Uterus (tissue), 4 donors: ENCODE measurements around the gene CRABP1. TPM values are rescaled to one million over a fixed set of nuclear protein-coding genes. Genes with fewer than 3 reads are reported as not detected.

Source experiments
- DNase-seq, 2 donors: peaks; one replicate each; pipeline ENCODE4 v3.0.0-alpha.2; 2019 to 2020
- H3K27ac ChIP-seq, 2 donors: fragments of 200-600 bp; sonication (generic); 1 replicate in 1 of 2; 2 replicates in 1 of 2; pipeline ENCODE4 v1.5.1; 2016 to 2018
- H3K27me3 ChIP-seq, 2 donors: fragments of 200-600 bp; sonication (generic); one replicate each; pipeline ENCODE4 v1.5.1; 2018 to 2019; ENCODE audit warnings: control low read depth in 1 of 2
- H3K36me3 ChIP-seq, 2 donors: fragments of 200-600 bp; sonication (generic); one replicate each; pipeline ENCODE4 v1.5.1; 2019; ENCODE audit warnings: control low read depth in 1 of 2
- H3K4me1 ChIP-seq, 2 donors: fragments of 200-600 bp; sonication (generic); one replicate each; pipeline ENCODE4 v1.5.1; 2018 to 2019; ENCODE audit warnings: control low read depth in 1 of 2
- H3K4me3 ChIP-seq, 2 donors: fragments of 200-600 bp; sonication (generic); 1 replicate in 1 of 2; 2 replicates in 1 of 2; pipeline ENCODE4 v1.5.1; 2018 to 2019; ENCODE audit warnings: mild to moderate bottlenecking in 1 of 2
- H3K9me3 ChIP-seq, 2 donors: fragments of 200-600 bp; sonication (generic); one replicate each; pipeline ENCODE4 v1.5.1; 2019; ENCODE audit warnings: control low read depth in 1 of 2
- POLR2A ChIP-seq, 2 donors: fragments of 450-650 bp; IDR thresholded peaks; one replicate each; pipeline ENCODE4 v1.6.1; 2016; ENCODE audit warnings: antibody characterized with exemption in 2 of 2, mild to moderate bottlenecking in 1 of 2, moderate library complexity in 1 of 2
- intact Hi-C: fragments of 100-400 bp; cut with DNase I; formaldehyde crosslinking; loops from one replicate; pipeline ENCODE4 v1.15.1; 2023; ENCODE audit warnings: low total_unique reads
- total RNA-seq, 4 donors: library from RNA; depleted of rRNA in 3 of 4; stranded (reverse); fragments of >200 nt in 3 of 4; gene quantifications; one replicate each; pipeline versions ENCODE4 v1.1.0 to v1.2.4, GENCODE V29; 2014 to 2023
- TF ChIP-seq, protein P1 (sequence below), 4 experiments: fragments of 200-600 bp in 2 of 4; fragments of 450-650 bp in 2 of 4; sonication (generic) in 2 of 4; IDR thresholded peaks; one replicate each; pipeline ENCODE4 v1.5.1; 2016 to 2019; ENCODE audit warnings: antibody characterized with exemption in 4 of 4, mild to moderate bottlenecking in 2 of 4, moderate library complexity in 1 of 4
- donor health status: DM: yes; HTN: yes; CAD: no.

The CRABP1 gene
- total RNA-seq, 4 donors from 2014 or later: 3.4 TPM; not detected in 3

- no peaks in the 10 kb centered on the region for H3K36me3 ChIP-seq
- no peaks in the 10 kb centered on the region for H3K9me3 ChIP-seq
- no peaks in the 10 kb centered on the region for H3K27me3 ChIP-seq
- intact Hi-C loops: no loop called here
- no peak overlapping the region for H3K27ac ChIP-seq
- H3K4me3 ChIP-seq: no peak overlapping the region
- no peak for TF ChIP-seq POLR2A (IDR thresholded peaks at IDR 0.05)
- TF ChIP-seq, protein P1, sequence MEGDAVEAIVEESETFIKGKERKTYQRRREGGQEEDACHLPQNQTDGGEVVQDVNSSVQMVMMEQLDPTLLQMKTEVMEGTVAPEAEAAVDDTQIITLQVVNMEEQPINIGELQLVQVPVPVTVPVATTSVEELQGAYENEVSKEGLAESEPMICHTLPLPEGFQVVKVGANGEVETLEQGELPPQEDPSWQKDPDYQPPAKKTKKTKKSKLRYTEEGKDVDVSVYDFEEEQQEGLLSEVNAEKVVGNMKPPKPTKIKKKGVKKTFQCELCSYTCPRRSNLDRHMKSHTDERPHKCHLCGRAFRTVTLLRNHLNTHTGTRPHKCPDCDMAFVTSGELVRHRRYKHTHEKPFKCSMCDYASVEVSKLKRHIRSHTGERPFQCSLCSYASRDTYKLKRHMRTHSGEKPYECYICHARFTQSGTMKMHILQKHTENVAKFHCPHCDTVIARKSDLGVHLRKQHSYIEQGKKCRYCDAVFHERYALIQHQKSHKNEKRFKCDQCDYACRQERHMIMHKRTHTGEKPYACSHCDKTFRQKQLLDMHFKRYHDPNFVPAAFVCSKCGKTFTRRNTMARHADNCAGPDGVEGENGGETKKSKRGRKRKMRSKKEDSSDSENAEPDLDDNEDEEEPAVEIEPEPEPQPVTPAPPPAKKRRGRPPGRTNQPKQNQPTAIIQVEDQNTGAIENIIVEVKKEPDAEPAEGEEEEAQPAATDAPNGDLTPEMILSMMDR (IDR thresholded peaks at IDR 0.05): no peak
- no peaks in the 10 kb centered on the region for H3K4me1 ChIP-seq
- no peak for DNase-seq
These were observed 51.6 kb downstream of the CRABP1 start for GRCh38 chr15:78391781-78392180.

GRCh38 chr15:78392430-78392829 lies 52.3 kb downstream of the CRABP1 start:
- intact Hi-C loops: no loop called here
- no peak for DNase-seq

DNA sequence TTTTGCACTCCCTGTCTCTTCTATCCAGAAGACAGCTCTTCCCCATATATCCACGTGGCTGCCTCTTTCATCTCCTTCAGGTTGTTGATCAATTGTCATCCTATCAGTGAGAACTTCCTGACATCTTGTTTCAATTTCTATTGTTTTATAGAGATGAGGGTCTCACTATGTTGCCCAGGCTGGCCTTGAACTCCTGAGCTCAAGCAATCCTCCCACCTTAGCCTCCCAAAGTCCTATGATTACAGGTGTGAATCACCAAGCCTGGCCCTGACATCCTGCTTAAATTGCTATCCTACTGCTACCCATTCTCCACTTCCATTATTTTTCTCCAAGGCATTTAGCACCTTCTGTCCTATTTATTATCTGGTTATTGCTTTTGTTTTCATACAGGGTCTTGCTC lies 53.0 kb downstream of the CRABP1 start:
- DNase-seq: no peak
- H3K4me3 ChIP-seq: no peak overlapping the region
- TF ChIP-seq POLR2A (IDR thresholded peaks at IDR 0.05): no peak
- no peaks in the 10 kb centered on the region for H3K27me3 ChIP-seq
- H3K36me3 ChIP-seq: no peaks in the 10 kb centered on the region
- no peak overlapping the region for H3K27ac ChIP-seq
- H3K4me1 ChIP-seq: no peaks in the 10 kb centered on the region
- intact Hi-C loops: no loop called here
- H3K9me3 ChIP-seq: no peaks in the 10 kb centered on the region

More at GRCh38 chr15:78392430-78392829, 52.3 kb downstream of the CRABP1 start:
- Histone ChIP-seq H3K4me1 (no peaks in the 10 kb centered on the region), H3K9me3 (no peaks in the 10 kb centered on the region), H3K36me3 (no peaks in the 10 kb centered on the region), H3K27me3 (no peaks in the 10 kb centered on the region), H3K27ac (no peak overlapping the region), H3K4me3 (no peak overlapping the region)
- TF ChIP-seq POLR2A (IDR thresholded peaks at IDR 0.05): no peak
- TF ChIP-seq, protein P1 (IDR thresholded peaks at IDR 0.05): no peak

DNA sequence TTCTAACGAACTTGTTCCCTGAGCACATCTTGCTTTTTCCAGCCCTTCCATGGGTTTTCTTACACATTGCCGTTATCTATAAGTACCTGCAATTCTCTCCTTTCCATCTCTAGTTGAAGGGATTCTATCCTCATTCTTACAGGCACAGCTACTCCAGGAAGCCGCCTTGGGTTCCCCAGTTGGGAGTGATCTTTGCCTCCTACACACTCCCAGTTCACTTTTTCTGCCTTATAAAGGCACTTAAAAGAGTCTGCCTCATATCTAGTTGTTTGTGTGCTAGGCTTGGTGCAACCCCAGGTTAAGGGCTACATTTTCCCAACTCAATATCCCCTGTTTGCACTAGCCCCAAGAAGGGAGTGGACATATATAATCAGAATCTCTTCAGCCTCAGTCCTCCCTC lies 53.9 kb downstream of the CRABP1 start:
- H3K4me3 ChIP-seq: no peak overlapping the region
- H3K27ac ChIP-seq: no peak overlapping the region
- no peak for DNase-seq
- intact Hi-C loops: no loop called here
- H3K36me3 ChIP-seq: no peaks in the 10 kb centered on the region
- TF ChIP-seq, protein P1 (IDR thresholded peaks at IDR 0.05): no peak
- TF ChIP-seq POLR2A (IDR thresholded peaks at IDR 0.05): no peak
- no peaks in the 10 kb centered on the region for H3K27me3 ChIP-seq
- no peaks in the 10 kb centered on the region for H3K9me3 ChIP-seq
- no peaks in the 10 kb centered on the region for H3K4me1 ChIP-seq

DNA sequence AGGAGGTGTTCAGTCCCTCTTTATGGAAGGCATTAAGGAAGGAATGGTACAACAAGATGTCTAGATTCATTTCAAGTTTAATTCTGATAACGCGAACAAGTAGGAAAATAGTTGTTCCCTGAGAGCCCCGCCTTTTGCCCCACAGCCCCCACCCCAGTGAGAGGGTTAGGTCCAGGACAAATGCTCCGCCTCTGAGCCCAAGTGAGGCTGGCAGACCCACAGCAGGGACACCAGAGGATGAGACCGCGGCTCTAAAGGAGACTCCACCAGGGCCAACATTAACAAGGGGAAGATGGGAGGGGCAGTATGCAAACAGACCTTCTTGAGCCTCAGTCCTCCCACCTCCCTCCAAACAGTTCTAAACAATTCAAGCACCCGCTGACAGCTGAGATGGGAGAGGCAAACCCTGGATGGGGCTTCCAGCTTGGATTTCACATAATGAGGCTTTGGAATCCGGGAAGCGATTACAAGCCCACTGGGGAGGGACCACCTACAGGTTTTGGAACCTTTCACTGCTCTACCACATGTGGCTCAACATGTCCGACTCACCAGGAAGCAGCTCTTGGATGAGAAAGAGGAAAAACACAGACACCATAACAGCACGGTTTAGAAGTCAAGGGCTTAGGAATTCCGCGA lies 54.9 kb downstream of the CRABP1 start:
- Histone ChIP-seq H3K4me3 (no peak overlapping the region), H3K9me3 (no peaks in the 10 kb centered on the region), H3K36me3 (no peaks in the 10 kb centered on the region), H3K27ac (no peak overlapping the region), H3K27me3 (no peaks in the 10 kb centered on the region), H3K4me1 (no peaks in the 10 kb centered on the region)
- TF ChIP-seq, protein P1 (IDR thresholded peaks at IDR 0.05): no peak
- no peak for TF ChIP-seq POLR2A (IDR thresholded peaks at IDR 0.05)
- DNase-seq: no peak
- intact Hi-C loops: no loop called here
